Measurements from ENCODE around the gene HBS1L. TPM values are rescaled to one million over a fixed set of nuclear protein-coding genes. Genes with fewer than 3 reads are reported as not detected.
A peak's percentile ranks its signal among the peaks of the same experiment; 100 is the strongest.

The HBS1L gene
- total RNA-seq, 3 donors from 2014 or later (not counting 1 experiment from before 2014, with no cell fraction given): 75.3 to 82.2 (median 80.1) TPM

DNA sequence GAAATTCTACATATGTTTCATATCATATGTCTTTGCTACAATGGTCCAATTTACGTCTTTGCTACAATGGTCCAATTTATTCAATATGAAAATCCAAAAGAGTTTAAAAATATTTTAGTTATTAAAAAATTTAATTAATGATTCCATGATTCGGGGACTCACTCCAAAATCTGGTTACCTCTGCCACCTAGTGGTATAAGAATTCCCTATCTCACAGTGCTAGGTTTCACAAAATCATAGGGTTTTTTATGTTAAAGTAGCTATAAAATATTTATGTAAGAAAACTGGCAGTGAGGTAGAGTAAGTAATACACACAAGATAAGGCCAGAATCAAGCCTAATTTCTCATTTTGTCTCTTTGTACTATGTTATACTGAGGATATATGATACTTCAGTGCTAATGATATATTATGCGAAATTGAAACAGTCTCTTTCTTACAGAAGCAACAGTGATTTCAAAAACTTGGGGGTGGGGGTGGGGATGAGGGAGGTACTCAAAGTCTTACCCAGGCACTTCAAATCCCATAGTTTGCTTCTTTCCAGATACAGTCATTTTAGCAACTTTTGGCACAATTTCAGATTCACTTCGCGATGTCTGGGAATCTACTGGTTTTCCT is 52.3 kb downstream of the HBS1L start:
- Mint-ChIP-seq H3K27ac (no peak overlapping the region), H3K36me3 (peaks cover 1% of the 10 kb centered on the region), H3K4me1 (no peaks in the 10 kb centered on the region), H3K27me3 (ENCODE audit: low read depth in 2 of 2) (no peaks in the 10 kb centered on the region), H3K4me3 (no peak overlapping the region), H3K9me3 (no peaks in the 10 kb centered on the region)
- TF ChIP-seq, protein P1, sequence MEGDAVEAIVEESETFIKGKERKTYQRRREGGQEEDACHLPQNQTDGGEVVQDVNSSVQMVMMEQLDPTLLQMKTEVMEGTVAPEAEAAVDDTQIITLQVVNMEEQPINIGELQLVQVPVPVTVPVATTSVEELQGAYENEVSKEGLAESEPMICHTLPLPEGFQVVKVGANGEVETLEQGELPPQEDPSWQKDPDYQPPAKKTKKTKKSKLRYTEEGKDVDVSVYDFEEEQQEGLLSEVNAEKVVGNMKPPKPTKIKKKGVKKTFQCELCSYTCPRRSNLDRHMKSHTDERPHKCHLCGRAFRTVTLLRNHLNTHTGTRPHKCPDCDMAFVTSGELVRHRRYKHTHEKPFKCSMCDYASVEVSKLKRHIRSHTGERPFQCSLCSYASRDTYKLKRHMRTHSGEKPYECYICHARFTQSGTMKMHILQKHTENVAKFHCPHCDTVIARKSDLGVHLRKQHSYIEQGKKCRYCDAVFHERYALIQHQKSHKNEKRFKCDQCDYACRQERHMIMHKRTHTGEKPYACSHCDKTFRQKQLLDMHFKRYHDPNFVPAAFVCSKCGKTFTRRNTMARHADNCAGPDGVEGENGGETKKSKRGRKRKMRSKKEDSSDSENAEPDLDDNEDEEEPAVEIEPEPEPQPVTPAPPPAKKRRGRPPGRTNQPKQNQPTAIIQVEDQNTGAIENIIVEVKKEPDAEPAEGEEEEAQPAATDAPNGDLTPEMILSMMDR (IDR thresholded peaks at IDR 0.05): peak; percentile 38
- no peaks in the 10 kb centered on the region for H3K27me3 ChIP-seq (ENCODE audit: control insufficient read depth, insufficient read depth, low read length)
- DNase-seq: peak in 1 of 2 donors; percentile 50
- no peaks in the 10 kb centered on the region for H3K9me3 ChIP-seq (ENCODE audit: control insufficient read depth, insufficient read depth, low read length)
- no peak overlapping the region for H3K27ac ChIP-seq (ENCODE audit: low read length)
- H3K4me3 ChIP-seq (ENCODE audit: low read length): no peak overlapping the region
- H3K36me3 ChIP-seq (ENCODE audit: control insufficient read depth, insufficient read depth, low read length): peaks cover 10% of the 10 kb centered on the region
- intact Hi-C loops (cut with micrococcal nuclease): no loop called here
- ATAC-seq: no peak
- WGBS (ENCODE audit: insufficient coverage): 100% methylated on average over 1 of the region's 5 CpGs
- H3K4me1 ChIP-seq (ENCODE audit: control insufficient read depth, insufficient read depth, low read length): no peaks in the 10 kb centered on the region

DNA sequence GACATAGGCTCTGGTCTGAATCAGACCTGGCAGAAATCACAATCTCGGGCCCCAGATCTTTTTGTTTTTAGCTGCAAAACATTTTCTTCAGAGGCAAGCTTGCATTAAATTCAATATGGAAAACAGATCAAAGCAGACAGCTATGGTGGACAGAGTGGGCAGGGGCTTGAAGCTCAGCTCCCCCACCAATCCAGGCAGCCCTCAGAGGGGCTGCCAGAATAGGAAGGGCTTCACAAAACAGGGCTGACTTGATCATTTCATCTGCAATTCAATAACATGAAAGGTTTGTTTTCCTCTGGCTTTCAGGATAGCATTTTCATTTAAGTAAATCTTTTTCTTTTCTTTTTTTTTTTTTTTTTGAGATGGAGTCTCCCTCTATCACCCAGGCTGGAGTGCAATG is 55.5 kb downstream of the HBS1L start:
- Histone ChIP-seq H3K36me3 (ENCODE audit: control insufficient read depth, insufficient read depth, low read length) (peaks cover 31% of the 10 kb centered on the region), H3K4me3 (ENCODE audit: low read length) (no peak overlapping the region), H3K27me3 (ENCODE audit: control insufficient read depth, insufficient read depth, low read length) (no peaks in the 10 kb centered on the region), H3K9me3 (ENCODE audit: control insufficient read depth, insufficient read depth, low read length) (no peaks in the 10 kb centered on the region), H3K27ac (ENCODE audit: low read length) (no peak overlapping the region), H3K4me1 (ENCODE audit: control insufficient read depth, insufficient read depth, low read length) (no peaks in the 10 kb centered on the region)
- H3K4me3 Mint-ChIP-seq: no peak overlapping the region
- TF ChIP-seq, protein P1 (IDR thresholded peaks at IDR 0.05): no peak
- H3K9me3 Mint-ChIP-seq: no peaks in the 10 kb centered on the region
- intact Hi-C loops (cut with micrococcal nuclease): no loop called here
- no peaks in the 10 kb centered on the region for H3K4me1 Mint-ChIP-seq
- no peak for ATAC-seq
- 100% methylated on average over 1 of the region's 1 CpG for WGBS (ENCODE audit: insufficient coverage)
- no peak overlapping the region for H3K27ac Mint-ChIP-seq
- no peak for DNase-seq
- no peaks in the 10 kb centered on the region for H3K27me3 Mint-ChIP-seq (ENCODE audit: low read depth in 2 of 2)
- H3K36me3 Mint-ChIP-seq: peaks cover 12% of the 10 kb centered on the region

DNA sequence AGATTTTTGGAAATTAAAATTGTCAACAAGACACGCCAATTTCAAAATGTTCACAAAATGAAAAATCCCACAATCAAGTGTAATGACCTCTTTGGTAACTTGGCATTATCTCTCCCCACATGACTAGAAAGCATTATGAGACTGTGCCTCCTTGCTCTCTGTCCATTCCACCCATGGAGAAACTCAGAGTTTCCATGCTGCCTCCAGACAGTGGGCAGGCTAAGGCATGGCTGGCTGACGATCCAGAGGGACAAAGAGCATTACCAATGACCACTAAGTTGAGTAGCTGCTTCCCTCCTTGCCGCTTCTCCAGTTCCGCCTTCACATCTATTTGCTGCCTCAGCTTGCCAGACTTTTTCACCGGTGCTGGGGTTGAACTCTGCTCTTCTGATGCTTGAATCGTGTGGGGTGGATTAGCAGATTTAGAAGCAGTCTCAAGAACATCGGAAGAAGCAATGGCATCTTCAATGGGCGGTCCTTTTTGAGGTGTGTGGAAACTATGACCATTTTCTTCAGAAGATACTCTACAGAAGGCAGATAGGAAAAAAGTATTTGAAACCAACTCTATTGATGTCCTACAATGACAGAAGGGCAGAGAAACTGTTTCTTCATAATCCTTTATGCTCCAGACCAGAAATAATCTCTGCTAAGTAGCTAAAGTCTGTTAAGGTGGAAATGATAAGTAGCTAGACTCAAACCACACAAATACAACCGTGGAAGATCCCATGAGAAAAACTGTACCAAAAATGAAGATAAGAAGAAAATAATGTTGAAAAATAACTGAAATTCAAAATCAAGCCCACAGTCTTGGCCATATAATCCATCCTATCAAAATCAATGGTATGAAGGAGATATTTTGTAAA is 57.3 kb downstream of the HBS1L start:
- no peaks in the 10 kb centered on the region for H3K4me1 ChIP-seq (ENCODE audit: control insufficient read depth, insufficient read depth, low read length)
- WGBS (ENCODE audit: insufficient coverage): 96% methylated on average over 8 of the region's 9 CpGs
- H3K36me3 ChIP-seq (ENCODE audit: control insufficient read depth, insufficient read depth, low read length): peaks cover 45% of the 10 kb centered on the region
- H3K27me3 ChIP-seq (ENCODE audit: control insufficient read depth, insufficient read depth, low read length): no peaks in the 10 kb centered on the region
- Mint-ChIP-seq H3K27ac (no peak overlapping the region), H3K4me1 (no peaks in the 10 kb centered on the region), H3K4me3 (no peak overlapping the region), H3K36me3 (peaks cover 12% of the 10 kb centered on the region), H3K9me3 (no peaks in the 10 kb centered on the region), H3K27me3 (ENCODE audit: low read depth in 2 of 2) (no peaks in the 10 kb centered on the region)
- intact Hi-C loops (cut with micrococcal nuclease): no loop called here
- no peak for ATAC-seq
- no peak overlapping the region for H3K4me3 ChIP-seq (ENCODE audit: low read length)
- no peak overlapping the region for H3K27ac ChIP-seq (ENCODE audit: low read length)
- no peaks in the 10 kb centered on the region for H3K9me3 ChIP-seq (ENCODE audit: control insufficient read depth, insufficient read depth, low read length)
- TF ChIP-seq, protein P1 (IDR thresholded peaks at IDR 0.05): no peak
- no peak for DNase-seq
